ENCODE results near the gene NCKAP1.

DNA sequence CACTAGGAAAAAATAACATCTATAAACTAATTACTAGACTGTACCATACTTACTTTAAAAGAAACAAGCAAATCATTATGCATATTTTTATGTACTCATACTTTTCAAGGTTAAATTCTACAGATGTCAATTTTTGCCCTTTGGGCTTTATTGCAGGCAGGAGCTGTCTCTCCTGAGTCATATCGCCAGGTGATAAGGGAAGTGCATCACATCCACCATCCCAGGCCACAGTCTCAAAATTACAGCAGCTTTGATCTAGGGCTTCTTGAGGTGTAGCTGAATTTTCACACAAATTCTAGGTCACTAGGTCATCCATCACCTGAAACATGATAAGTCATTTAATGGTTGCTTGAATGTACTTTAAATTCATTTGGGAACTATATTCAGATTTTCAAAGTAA, 133.4 kb downstream of the NCKAP1 start:
- no peak for TF ChIP-seq EP300 (IDR thresholded peaks at IDR 0.05)
- TF ChIP-seq POLR2A (IDR thresholded peaks at IDR 0.05) = no peak
- TF ChIP-seq CTCF (IDR thresholded peaks at IDR 0.05) = no peak
- no peak for TF ChIP-seq POLR2AphosphoS5 (IDR thresholded peaks at IDR 0.05)

All from gastroesophageal sphincter (tissue), 3 donors.